Activated naive CD8-positive, alpha-beta T cell treated with anti-CD3 and anti-CD28 coated beads for 36 hours (primary cell): Measurements from ENCODE around the gene HECW1. TPM values are rescaled to one million over a fixed set of nuclear protein-coding genes. Genes with fewer than 3 reads are reported as not detected.

Source experiments
- DNase-seq: peaks from one replicate; pipeline ENCODE4 v3.0.0; 2021
- H3K27ac Mint-ChIP-seq: one replicate; pipeline ENCODE4 v1.8.0; 2022; ENCODE audit warnings: mild to moderate bottlenecking, moderate library complexity, mixed read lengths
- H3K27me3 Mint-ChIP-seq: one replicate; pipeline ENCODE4 v1.8.0; 2022; ENCODE audit warnings: mild to moderate bottlenecking, mixed read lengths
- H3K36me3 Mint-ChIP-seq: one replicate; pipeline ENCODE4 v1.8.0; 2021; ENCODE audit warnings: mild to moderate bottlenecking, mixed read lengths
- H3K4me1 Mint-ChIP-seq: one replicate; pipeline ENCODE4 v1.8.0; 2021; ENCODE audit warnings: mixed read lengths
- H3K4me3 Mint-ChIP-seq: one replicate; pipeline ENCODE4 v1.8.0; 2022; ENCODE audit warnings: mild to moderate bottlenecking, moderate library complexity, mixed read lengths
- H3K9me3 Mint-ChIP-seq: one replicate; pipeline ENCODE4 v1.8.0; 2022; ENCODE audit warnings: mixed read lengths
- total RNA-seq, 2 experiments: library from RNA; stranded (reverse); gene quantifications; one replicate each; pipeline ENCODE4 v1.2.3, GENCODE V29; 2021

The HECW1 gene
- total RNA-seq, 2 experiments from 2014 or later = not detected

- Mint-ChIP-seq H3K27ac (no peak overlapping the region), H3K27me3 (no peaks in the 10 kb centered on the region), H3K36me3 (no peaks in the 10 kb centered on the region), H3K9me3 (no peaks in the 10 kb centered on the region), H3K4me3 (no peak overlapping the region), H3K4me1 (peaks cover 3% of the 10 kb centered on the region)
- DNase-seq = no peak
These were observed 346.0 kb downstream of the HECW1 start for GRCh38 chr7:43458330-43459018.

- Mint-ChIP-seq H3K9me3 (no peaks in the 10 kb centered on the region), H3K4me1 (peaks cover 3% of the 10 kb centered on the region), H3K36me3 (no peaks in the 10 kb centered on the region), H3K27ac (no peak overlapping the region), H3K4me3 (no peak overlapping the region), H3K27me3 (no peaks in the 10 kb centered on the region)
- DNase-seq = no peak
These were observed 346.5 kb downstream of the HECW1 start for GRCh38 chr7:43459019-43459337.

GRCh38 chr7:43460733-43461348 is 348.4 kb downstream of the HECW1 start:
- no peak for DNase-seq
- Mint-ChIP-seq H3K4me3 (no peak overlapping the region), H3K4me1 (peaks cover 3% of the 10 kb centered on the region), H3K27ac (no peak overlapping the region), H3K9me3 (no peaks in the 10 kb centered on the region), H3K27me3 (no peaks in the 10 kb centered on the region), H3K36me3 (no peaks in the 10 kb centered on the region)

GRCh38 chr7:43461349-43462024 is 349.0 kb downstream of the HECW1 start:
- no peak overlapping the region for H3K4me3 Mint-ChIP-seq
- H3K4me1 Mint-ChIP-seq = peaks cover 3% of the 10 kb centered on the region
- DNase-seq = no peak
- no peaks in the 10 kb centered on the region for H3K9me3 Mint-ChIP-seq
- H3K27me3 Mint-ChIP-seq = no peaks in the 10 kb centered on the region
- H3K36me3 Mint-ChIP-seq = no peaks in the 10 kb centered on the region
- no peak overlapping the region for H3K27ac Mint-ChIP-seq

GRCh38 chr7:43462836-43463235 is 350.4 kb downstream of the HECW1 start:
- no peak for DNase-seq
- Mint-ChIP-seq H3K27me3 (no peaks in the 10 kb centered on the region), H3K36me3 (no peaks in the 10 kb centered on the region), H3K4me1 (peaks cover 3% of the 10 kb centered on the region), H3K9me3 (no peaks in the 10 kb centered on the region), H3K4me3 (no peak overlapping the region), H3K27ac (no peak overlapping the region)

GRCh38 chr7:43463401-43463980 is 351.0 kb downstream of the HECW1 start:
- no peak overlapping the region for H3K27ac Mint-ChIP-seq
- no peaks in the 10 kb centered on the region for H3K36me3 Mint-ChIP-seq
- H3K27me3 Mint-ChIP-seq = no peaks in the 10 kb centered on the region
- peaks cover 3% of the 10 kb centered on the region for H3K4me1 Mint-ChIP-seq
- H3K4me3 Mint-ChIP-seq = no peak overlapping the region
- no peaks in the 10 kb centered on the region for H3K9me3 Mint-ChIP-seq
- no peak for DNase-seq

- Mint-ChIP-seq H3K4me3 (no peak overlapping the region), H3K4me1 (peaks cover 3% of the 10 kb centered on the region), H3K27ac (no peak overlapping the region), H3K36me3 (no peaks in the 10 kb centered on the region), H3K9me3 (no peaks in the 10 kb centered on the region), H3K27me3 (no peaks in the 10 kb centered on the region)
- DNase-seq = no peak
These were observed 353.4 kb downstream of the HECW1 start for GRCh38 chr7:43465581-43466554.

- H3K4me1 Mint-ChIP-seq = peaks cover 3% of the 10 kb centered on the region
- H3K36me3 Mint-ChIP-seq = no peaks in the 10 kb centered on the region
- H3K27ac Mint-ChIP-seq = no peak overlapping the region
- no peaks in the 10 kb centered on the region for H3K27me3 Mint-ChIP-seq
- no peak overlapping the region for H3K4me3 Mint-ChIP-seq
- DNase-seq = no peak
- no peaks in the 10 kb centered on the region for H3K9me3 Mint-ChIP-seq
These were observed 355.0 kb downstream of the HECW1 start for GRCh38 chr7:43467406-43467805.

- Mint-ChIP-seq H3K36me3 (no peaks in the 10 kb centered on the region), H3K4me3 (no peak overlapping the region)
These were observed 355.4 kb downstream of the HECW1 start for GRCh38 chr7:43467846-43468245.

GRCh38 chr7:43469051-43469450 is 356.6 kb downstream of the HECW1 start:
- H3K27ac Mint-ChIP-seq = no peak overlapping the region
- H3K36me3 Mint-ChIP-seq = no peaks in the 10 kb centered on the region
- no peak for DNase-seq
- H3K27me3 Mint-ChIP-seq = peaks cover 10% of the 10 kb centered on the region
- peaks cover 3% of the 10 kb centered on the region for H3K4me1 Mint-ChIP-seq
- no peaks in the 10 kb centered on the region for H3K9me3 Mint-ChIP-seq
- H3K4me3 Mint-ChIP-seq = no peak overlapping the region

More at GRCh38 chr7:43467846-43468245, 355.4 kb downstream of the HECW1 start:
- Mint-ChIP-seq H3K9me3 (no peaks in the 10 kb centered on the region), H3K27ac (no peak overlapping the region), H3K27me3 (peaks cover 2% of the 10 kb centered on the region), H3K4me1 (peaks cover 3% of the 10 kb centered on the region)
- DNase-seq = no peak

GRCh38 chr7:43470110-43470509 is 357.7 kb downstream of the HECW1 start:
- no peaks in the 10 kb centered on the region for H3K9me3 Mint-ChIP-seq
- H3K36me3 Mint-ChIP-seq = no peaks in the 10 kb centered on the region
- DNase-seq = no peak
- H3K27ac Mint-ChIP-seq = no peak overlapping the region
- H3K4me3 Mint-ChIP-seq = no peak overlapping the region
- peaks cover 14% of the 10 kb centered on the region for H3K27me3 Mint-ChIP-seq
- H3K4me1 Mint-ChIP-seq = peaks cover 3% of the 10 kb centered on the region

GRCh38 chr7:43475983-43476382 is 363.5 kb downstream of the HECW1 start:
- DNase-seq = no peak
- no peaks in the 10 kb centered on the region for H3K9me3 Mint-ChIP-seq
- peaks cover 14% of the 10 kb centered on the region for H3K27me3 Mint-ChIP-seq
- H3K27ac Mint-ChIP-seq = no peak overlapping the region
- H3K36me3 Mint-ChIP-seq = no peaks in the 10 kb centered on the region
- no peaks in the 10 kb centered on the region for H3K4me1 Mint-ChIP-seq
- H3K4me3 Mint-ChIP-seq = no peak overlapping the region

GRCh38 chr7:43476896-43477295 is 364.4 kb downstream of the HECW1 start:
- H3K27ac Mint-ChIP-seq = no peak overlapping the region
- H3K4me1 Mint-ChIP-seq = no peaks in the 10 kb centered on the region
- H3K4me3 Mint-ChIP-seq = no peak overlapping the region
- H3K9me3 Mint-ChIP-seq = no peaks in the 10 kb centered on the region
- no peak for DNase-seq
- peaks cover 14% of the 10 kb centered on the region for H3K27me3 Mint-ChIP-seq
- no peaks in the 10 kb centered on the region for H3K36me3 Mint-ChIP-seq

- Mint-ChIP-seq H3K4me1 (no peaks in the 10 kb centered on the region), H3K9me3 (no peaks in the 10 kb centered on the region), H3K36me3 (no peaks in the 10 kb centered on the region), H3K27me3 (peaks cover 4% of the 10 kb centered on the region), H3K27ac (no peak overlapping the region), H3K4me3 (no peak overlapping the region)
- no peak for DNase-seq
These were observed 366.6 kb downstream of the HECW1 start for GRCh38 chr7:43479042-43479441.
